DOHH2 (cell line): ENCODE results near the gene ABCC9.

ENCODE experiments used
- H3F3A ChIP-seq: fragments of 200-600 bp; sonication (generic), shearing (Covaris generic); 2 replicates; pipeline ENCODE4 v1.6.0; 2016; ENCODE audit warnings: antibody characterized with exemption, mild to moderate bottlenecking; ENCODE audit not compliant: control insufficient read depth, insufficient read depth
- H3K27ac ChIP-seq: fragments of 200-600 bp; sonication (generic); 2 replicates; pipeline ENCODE4 v1.5.1; 2014; ENCODE audit warnings: low read depth, mild to moderate bottlenecking, low read length, moderate library complexity
- H3K27me3 ChIP-seq: fragments of 200-600 bp; sonication (generic); 2 replicates; pipeline ENCODE4 v1.6.1; 2014; ENCODE audit warnings: mild to moderate bottlenecking, low read length, mixed read lengths; ENCODE audit not compliant: control insufficient read depth
- H3K36me3 ChIP-seq: fragments of 200-600 bp; sonication (generic); 2 replicates; pipeline ENCODE4 v1.6.1; 2014; ENCODE audit warnings: mild to moderate bottlenecking, low read length, moderate library complexity, mixed read lengths; ENCODE audit not compliant: control insufficient read depth
- H3K4me1 ChIP-seq: fragments of 200-600 bp; sonication (generic); 2 replicates; pipeline ENCODE4 v1.6.1; 2014; ENCODE audit warnings: mild to moderate bottlenecking, low read length, mixed read lengths; ENCODE audit not compliant: control insufficient read depth
- H3K4me2 ChIP-seq: fragments of 200-600 bp; sonication (generic); 2 replicates; pipeline ENCODE4 v1.6.0; 2014; ENCODE audit warnings: mild to moderate bottlenecking, low read length, moderate library complexity
- H3K4me3 ChIP-seq: fragments of 200-600 bp; sonication (generic); 2 replicates; pipeline ENCODE4 v1.5.1; 2014; ENCODE audit warnings: mild to moderate bottlenecking, low read length, mixed read lengths
- H3K79me2 ChIP-seq: fragments of 200-600 bp; sonication (generic); 2 replicates; pipeline ENCODE4 v1.6.1; 2014; ENCODE audit warnings: mild to moderate bottlenecking, low read length, mixed read lengths; ENCODE audit not compliant: control insufficient read depth
- H3K9me2 ChIP-seq: fragments of 200-600 bp; sonication (generic); replicated peaks from 2 replicates; pipeline ENCODE4 v1.6.1; 2014; ENCODE audit warnings: mild to moderate bottlenecking, low read length, mixed read lengths; ENCODE audit not compliant: control insufficient read depth
- H3K9me3 ChIP-seq: fragments of 200-600 bp; sonication (generic); 2 replicates; pipeline ENCODE4 v1.6.1; 2014; ENCODE audit warnings: antibody characterized with exemption, low read length, mixed read lengths; ENCODE audit not compliant: control insufficient read depth, insufficient read depth
- H4K20me1 ChIP-seq: fragments of 200-600 bp; sonication (generic); 2 replicates; pipeline ENCODE4 v1.6.0; 2014; ENCODE audit warnings: low read depth, mild to moderate bottlenecking, antibody characterized with exemption, low read length, moderate library complexity; ENCODE audit not compliant: control insufficient read depth, insufficient read depth
- CTCF ChIP-seq: fragments of 200-600 bp; sonication (generic); IDR thresholded peaks from one replicate; pipeline ENCODE4 v1.5.1; 2014; ENCODE audit warnings: antibody characterized with exemption, mild to moderate bottlenecking, low read depth, low read length; ENCODE audit not compliant: poor library complexity, severe bottlenecking
- EZH2phosphoT487 ChIP-seq: fragments of 200-600 bp; sonication (generic); IDR thresholded peaks from 2 replicates; pipeline ENCODE4 v1.6.1; 2017; ENCODE audit warnings: borderline replicate concordance, mild to moderate bottlenecking, antibody characterized with exemption, low read length, moderate library complexity, mixed read lengths

Gene ABCC9

GRCh38 chr12:21893924-21894323, 47.3 kb downstream of the ABCC9 start:
- TF ChIP-seq CTCF = no peak
- TF ChIP-seq EZH2phosphoT487 = no peak
- H3K27ac ChIP-seq = no peak overlapping the region
- no peaks in the 10 kb centered on the region for H3K9me3 ChIP-seq

GRCh38 chr12:21892341-21892740, 48.9 kb downstream of the ABCC9 start:
- no peaks in the 10 kb centered on the region for H3K9me2 ChIP-seq
- no peaks in the 10 kb centered on the region for H3F3A ChIP-seq
- H3K4me1 ChIP-seq = no peaks in the 10 kb centered on the region
- no peaks in the 10 kb centered on the region for H3K9me3 ChIP-seq
- H4K20me1 ChIP-seq = no peaks in the 10 kb centered on the region
- TF ChIP-seq CTCF = no peak
- no peak for TF ChIP-seq EZH2phosphoT487
- no peaks in the 10 kb centered on the region for H3K36me3 ChIP-seq
- H3K4me2 ChIP-seq = no peak overlapping the region
- no peaks in the 10 kb centered on the region for H3K27me3 ChIP-seq
- no peak overlapping the region for H3K27ac ChIP-seq
- no peaks in the 10 kb centered on the region for H3K79me2 ChIP-seq
- no peak overlapping the region for H3K4me3 ChIP-seq

More at GRCh38 chr12:21893924-21894323, 47.3 kb downstream of the ABCC9 start:
- Histone ChIP-seq H3F3A (no peaks in the 10 kb centered on the region), H4K20me1 (no peaks in the 10 kb centered on the region), H3K4me1 (no peaks in the 10 kb centered on the region), H3K9me2 (no peaks in the 10 kb centered on the region), H3K36me3 (no peaks in the 10 kb centered on the region), H3K4me2 (no peak overlapping the region), H3K27me3 (no peaks in the 10 kb centered on the region), H3K4me3 (no peak overlapping the region), H3K79me2 (no peaks in the 10 kb centered on the region)

- Histone ChIP-seq H3K79me2 (no peaks in the 10 kb centered on the region), H3K4me1 (no peaks in the 10 kb centered on the region), H3K9me2 (no peaks in the 10 kb centered on the region), H3K36me3 (no peaks in the 10 kb centered on the region), H3K4me3 (no peak overlapping the region), H3K4me2 (no peak overlapping the region), H4K20me1 (no peaks in the 10 kb centered on the region), H3F3A (no peaks in the 10 kb centered on the region), H3K27ac (no peak overlapping the region), H3K27me3 (no peaks in the 10 kb centered on the region), H3K9me3 (no peaks in the 10 kb centered on the region)
- no peak for TF ChIP-seq CTCF
- no peak for TF ChIP-seq EZH2phosphoT487
These were observed 49.4 kb downstream of the ABCC9 start for GRCh38 chr12:21891751-21892217.
